Measurements from ENCODE around the gene TIE1. TPM values are rescaled to one million over a fixed set of nuclear protein-coding genes. Genes with fewer than 3 reads are reported as not detected.

TIE1 gene
- total RNA-seq, 1 experiment from 2014 or later = not detected

DNA sequence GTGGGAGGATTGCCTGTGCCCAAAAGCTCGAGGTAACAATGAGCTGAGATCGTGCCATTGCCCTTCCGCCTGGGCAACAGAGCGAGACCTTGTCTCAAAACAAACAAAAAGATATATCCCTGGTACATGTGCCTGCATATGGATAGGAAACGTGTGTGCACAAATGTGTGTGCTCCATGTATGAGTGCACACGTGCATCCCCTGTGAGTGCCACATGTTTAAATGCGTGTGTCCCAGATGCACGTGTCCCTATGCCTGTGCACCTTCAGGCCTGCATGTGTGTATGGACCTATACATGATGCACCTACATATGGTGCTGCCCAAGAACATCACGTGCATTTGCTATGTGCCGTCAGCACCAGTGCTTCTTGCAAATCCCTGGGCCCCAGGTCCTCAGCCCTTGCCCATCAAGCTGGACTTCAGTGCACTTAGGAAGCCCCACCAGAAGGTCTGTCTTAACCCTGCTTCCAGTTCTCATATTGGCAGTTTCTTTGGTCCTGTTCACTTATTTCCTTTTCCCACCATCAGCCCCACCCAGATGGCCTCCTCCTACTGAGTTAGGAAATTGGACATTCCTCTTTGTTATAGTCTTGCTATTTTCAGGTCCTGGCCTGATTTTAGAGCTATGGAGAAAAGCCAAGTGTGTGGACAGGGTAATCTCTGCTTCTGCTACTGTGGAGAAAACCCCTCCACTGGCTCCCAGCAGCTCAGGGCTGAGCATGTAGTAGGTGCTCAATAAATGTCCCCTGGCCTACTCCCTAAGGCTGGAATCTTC, 15.4 kb downstream of the TIE1 start:
- BruUV-seq (replicated peaks) = no TSS peak
- Histone ChIP-seq H3K27me3 (ENCODE audit: insufficient read depth, low read depth) (no peaks in the 10 kb centered on the region), H3K4me3 (no peak overlapping the region), H2AFZ (no peak overlapping the region), H3K27ac (no peak overlapping the region), H3K36me3 (ENCODE audit: low read depth) (no peaks in the 10 kb centered on the region), H3K4me1 (replicated peaks; ENCODE audit: insufficient read depth) (peaks cover 8% of the 10 kb centered on the region), H4K20me1 (ENCODE audit: insufficient read depth) (no peaks in the 10 kb centered on the region), H3F3A (ENCODE audit: insufficient read depth, low read depth) (peaks cover 3% of the 10 kb centered on the region; the same call in 1 of the 2 replicates), H3K4me2 (no peak overlapping the region), H3K9me2 (ENCODE audit: insufficient read depth) (no peaks in the 10 kb centered on the region), H3K79me2 (ENCODE audit: low read depth) (no peaks in the 10 kb centered on the region), H3K9me3 (ENCODE audit: insufficient read depth, low read depth) (no peaks in the 10 kb centered on the region)
- TF ChIP-seq CTCF (conservative IDR thresholded peaks at IDR 0.05) = no peak
- no peak for TF ChIP-seq EZH2 (IDR thresholded peaks at IDR 0.05; ENCODE audit: low read depth)
- intact Hi-C loops (cut with micrococcal nuclease; ENCODE audit: unreplicated experiment) = no loop called here
- no peak for DNase-seq
- ChIA-PET POLR2A (ENCODE audit: unreplicated experiment) (interaction anchor here (0.7 kb wide), 1 partner anchor 43 kb away, joined by 4 read pairs; no protein-coding TSS in a partner anchor), CTCF (interaction anchor here (0.5 to 0.7 kb wide), 2 partner anchors 35 to 338 kb away, joined by 3 read pairs; no protein-coding TSS in a partner anchor)

GRCh38 chr1:43316738-43317520, 16.1 kb downstream of the TIE1 start:
- H3K4me1 ChIP-seq (replicated peaks; ENCODE audit: insufficient read depth) = peaks cover 8% of the 10 kb centered on the region
- H3K36me3 ChIP-seq (ENCODE audit: low read depth) = no peaks in the 10 kb centered on the region
- DNase-seq = no peak
- no peak overlapping the region for H3K4me3 ChIP-seq
- no peak overlapping the region for H3K4me2 ChIP-seq
- no peaks in the 10 kb centered on the region for H3K79me2 ChIP-seq (ENCODE audit: low read depth)
- no TSS peak for BruUV-seq (replicated peaks)
- intact Hi-C loops (cut with micrococcal nuclease; ENCODE audit: unreplicated experiment) = no loop called here
- peaks cover 3% of the 10 kb centered on the region; the same call in 1 of the 2 replicates for H3F3A ChIP-seq (ENCODE audit: insufficient read depth, low read depth)
- TF ChIP-seq EZH2 (IDR thresholded peaks at IDR 0.05; ENCODE audit: low read depth) = no peak
- TF ChIP-seq CTCF (conservative IDR thresholded peaks at IDR 0.05) = 0 out of 2 replicates have a peak, but pooled peaks have one; percentile 27
- no peaks in the 10 kb centered on the region for H3K27me3 ChIP-seq (ENCODE audit: insufficient read depth, low read depth)
- ChIA-PET CTCF (interaction anchor here (0.5 to 0.7 kb wide), 2 partner anchors 53 to 337 kb away, joined by 3 read pairs; no protein-coding TSS in a partner anchor), POLR2A (ENCODE audit: unreplicated experiment) (interaction anchor here (0.7 kb wide), 1 partner anchor 44 kb away, joined by 4 read pairs; no protein-coding TSS in a partner anchor)
- H2AFZ ChIP-seq = no peak overlapping the region
- H4K20me1 ChIP-seq (ENCODE audit: insufficient read depth) = no peaks in the 10 kb centered on the region
- H3K9me3 ChIP-seq (ENCODE audit: insufficient read depth, low read depth) = no peaks in the 10 kb centered on the region
- no peak overlapping the region for H3K27ac ChIP-seq
- H3K9me2 ChIP-seq (ENCODE audit: insufficient read depth) = no peaks in the 10 kb centered on the region

GRCh38 chr1:43317817-43318471, 17.2 kb downstream of the TIE1 start:
- Histone ChIP-seq H2AFZ (no peak overlapping the region), H3K27ac (no peak overlapping the region), H3K27me3 (ENCODE audit: insufficient read depth, low read depth) (no peaks in the 10 kb centered on the region), H3K4me1 (replicated peaks; ENCODE audit: insufficient read depth) (peaks cover 8% of the 10 kb centered on the region), H3K4me2 (no peak overlapping the region), H3K4me3 (no peak overlapping the region), H3K9me3 (ENCODE audit: insufficient read depth, low read depth) (no peaks in the 10 kb centered on the region), H3K79me2 (ENCODE audit: low read depth) (no peaks in the 10 kb centered on the region), H3K36me3 (ENCODE audit: low read depth) (no peaks in the 10 kb centered on the region), H3F3A (ENCODE audit: insufficient read depth, low read depth) (peaks cover 3% of the 10 kb centered on the region; the same call in 1 of the 2 replicates), H4K20me1 (ENCODE audit: insufficient read depth) (no peaks in the 10 kb centered on the region), H3K9me2 (ENCODE audit: insufficient read depth) (no peaks in the 10 kb centered on the region)
- no peak for DNase-seq
- intact Hi-C loops (cut with micrococcal nuclease; ENCODE audit: unreplicated experiment) = no loop called here
- POLR2A ChIA-PET (ENCODE audit: unreplicated experiment) = no interaction called here
- TF ChIP-seq EZH2 (IDR thresholded peaks at IDR 0.05; ENCODE audit: low read depth) = no peak
- TF ChIP-seq CTCF (conservative IDR thresholded peaks at IDR 0.05) = no peak
- CTCF ChIA-PET = no interaction called here
- BruUV-seq (replicated peaks) = no TSS peak
